GM10847 (cell line): ENCODE measurements around the gene CBX6.

ENCODE experiments used
- POLR2A ChIP-seq: IDR thresholded peaks from 2 replicates; pipeline ENCODE4 v1.6.1; 2011; ENCODE audit not compliant: insufficient read length; ENCODE audit errors: extremely low read depth

CBX6 gene

DNA sequence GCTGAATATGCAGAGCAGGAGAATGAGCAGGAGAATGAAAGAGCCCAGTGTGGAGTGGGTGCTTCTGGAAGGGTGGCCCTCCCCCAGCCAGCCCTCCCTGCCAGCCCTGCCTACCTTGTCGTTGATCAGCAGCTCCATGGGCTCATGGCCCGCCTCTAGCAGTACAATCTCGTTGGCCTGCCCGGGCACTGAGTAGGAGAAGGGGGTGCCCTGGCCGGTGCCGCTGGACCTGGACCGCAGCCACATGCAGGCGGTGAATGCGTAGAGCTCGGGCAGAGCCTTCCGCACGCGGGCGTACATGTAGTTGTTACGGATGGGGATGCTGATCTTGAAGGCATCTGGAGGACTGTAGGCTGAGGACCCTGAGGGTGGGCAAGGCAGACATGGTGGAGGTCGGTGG is 45.6 kb downstream of the CBX6 start:
- TF ChIP-seq POLR2A, result no peak

DNA sequence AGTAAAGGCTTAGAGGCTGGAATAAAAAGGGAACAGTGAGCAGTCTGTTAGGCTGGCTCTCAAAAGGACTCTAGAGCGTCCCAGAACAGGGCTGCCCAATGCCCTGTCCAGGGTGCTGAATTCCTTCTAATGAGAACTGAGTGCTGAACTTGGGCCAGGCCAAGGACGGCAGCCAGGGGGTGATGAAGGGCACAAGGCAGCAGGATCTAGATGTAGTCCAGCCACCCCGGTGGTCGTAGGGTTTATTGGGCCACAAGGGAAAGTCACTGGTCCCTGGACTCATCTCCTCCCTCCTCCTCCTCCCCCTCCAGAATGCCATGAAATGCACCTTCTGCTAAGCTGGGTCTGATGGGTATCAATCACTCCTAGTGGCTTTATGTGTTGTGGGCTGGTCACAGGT is 47.4 kb downstream of the CBX6 start:
- no peak for TF ChIP-seq POLR2A

DNA sequence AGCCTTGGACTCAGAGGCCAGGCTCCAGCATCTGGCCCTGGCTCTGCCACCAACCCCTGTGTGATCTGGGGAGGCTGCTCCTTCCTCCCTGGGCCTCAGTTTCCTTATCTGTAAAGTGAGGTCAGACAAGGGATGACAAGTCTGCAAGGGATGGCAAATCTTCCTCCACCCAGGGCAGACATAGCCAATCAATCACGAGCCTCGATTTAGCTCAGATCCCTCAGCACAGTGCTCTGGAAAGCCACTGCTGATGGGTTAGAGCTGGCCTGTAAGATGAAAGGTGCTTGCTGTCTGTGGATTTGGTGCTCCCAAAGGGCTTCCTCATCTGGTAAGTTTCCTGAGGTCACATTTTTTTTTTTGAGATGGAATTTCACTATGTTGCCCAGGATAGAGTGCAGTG is 48.4 kb downstream of the CBX6 start:
- TF ChIP-seq POLR2A, result no peak

DNA sequence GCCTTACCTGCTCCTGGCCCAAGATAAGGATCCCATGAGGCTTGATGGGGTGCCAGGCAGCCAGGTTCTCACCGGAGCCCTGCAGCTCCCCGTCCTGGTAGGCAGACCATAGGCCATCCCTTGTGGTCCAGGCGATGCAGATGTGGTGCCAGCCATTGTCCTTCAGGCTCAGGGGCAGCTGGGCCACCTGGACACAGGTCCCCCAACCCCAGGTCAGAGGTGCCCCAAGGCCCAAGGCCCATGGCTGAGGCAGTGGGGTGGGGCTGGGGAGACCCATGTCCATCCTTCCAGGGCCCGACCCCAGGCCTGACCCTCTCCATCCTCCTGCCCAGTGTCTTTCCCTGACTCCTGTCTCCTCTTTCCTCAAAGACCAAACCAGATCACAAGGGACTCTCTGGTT is 48.9 kb downstream of the CBX6 start:
- no peak for TF ChIP-seq POLR2A

DNA sequence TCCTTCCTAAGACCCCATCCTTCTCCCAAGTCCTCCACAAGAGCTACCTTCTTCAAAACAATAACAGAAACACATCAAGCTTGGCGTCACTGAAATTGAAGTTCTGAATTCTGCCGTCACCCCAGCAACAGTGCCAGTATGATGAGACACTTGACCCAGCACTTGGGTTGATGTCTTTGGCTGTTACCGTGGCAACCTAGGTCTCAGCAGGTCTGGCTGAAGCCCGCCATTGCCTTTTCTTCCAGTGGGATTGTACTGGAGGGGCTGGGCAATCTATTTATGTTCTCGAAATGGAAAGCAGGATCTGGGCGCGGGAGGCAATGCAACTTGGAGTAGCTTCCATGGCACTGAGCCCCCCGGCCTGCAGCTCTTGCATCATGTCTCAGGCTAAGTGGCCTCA is 52.0 kb downstream of the CBX6 start:
- no peak for TF ChIP-seq POLR2A

DNA sequence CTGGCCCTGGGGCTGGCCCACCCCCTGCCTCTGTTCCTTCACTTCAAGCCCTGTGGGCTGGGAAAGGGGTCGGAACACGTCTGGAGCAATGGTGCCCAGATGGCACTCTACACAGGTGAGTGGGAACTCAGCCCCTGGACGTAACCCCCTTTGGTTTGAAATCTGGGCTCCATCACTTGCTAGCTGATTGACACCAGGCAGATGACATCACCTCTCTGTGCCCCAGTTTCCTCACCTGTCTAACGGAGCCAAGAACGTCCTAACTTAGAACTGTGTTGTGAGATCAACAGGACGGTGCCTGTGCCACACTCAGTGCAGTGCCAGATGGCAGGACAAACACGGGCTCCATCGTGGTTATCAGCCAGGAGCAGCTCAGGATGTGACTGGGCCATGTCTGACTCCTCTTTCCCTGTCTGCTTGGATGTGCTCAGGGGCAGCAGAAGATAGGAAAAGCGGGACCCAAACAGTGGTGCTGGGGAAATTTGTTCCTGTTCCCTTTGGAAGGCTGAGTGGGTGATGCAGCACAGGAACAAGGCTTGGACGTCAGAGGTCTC is 52.6 kb downstream of the CBX6 start:
- no peak for TF ChIP-seq POLR2A

DNA sequence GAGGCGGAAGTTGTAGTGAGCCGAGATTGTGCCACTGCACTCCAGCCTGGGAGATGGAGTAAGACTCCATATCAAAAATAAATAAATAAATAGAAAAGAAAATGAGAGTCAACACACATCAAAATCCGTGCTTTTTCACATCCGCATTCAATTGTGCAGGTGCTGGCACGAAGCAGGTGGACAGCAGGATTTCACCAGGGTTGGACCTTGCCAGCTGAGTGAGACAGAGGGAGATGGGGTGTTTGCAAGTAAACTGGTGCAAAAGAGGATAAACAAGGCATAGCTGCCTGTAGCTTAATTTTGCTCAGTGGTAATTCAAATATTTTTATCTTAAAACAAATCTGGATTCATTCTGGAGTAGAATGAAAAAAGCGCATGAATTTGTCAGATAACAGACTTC is 54.8 kb downstream of the CBX6 start:
- no peak for TF ChIP-seq POLR2A

DNA sequence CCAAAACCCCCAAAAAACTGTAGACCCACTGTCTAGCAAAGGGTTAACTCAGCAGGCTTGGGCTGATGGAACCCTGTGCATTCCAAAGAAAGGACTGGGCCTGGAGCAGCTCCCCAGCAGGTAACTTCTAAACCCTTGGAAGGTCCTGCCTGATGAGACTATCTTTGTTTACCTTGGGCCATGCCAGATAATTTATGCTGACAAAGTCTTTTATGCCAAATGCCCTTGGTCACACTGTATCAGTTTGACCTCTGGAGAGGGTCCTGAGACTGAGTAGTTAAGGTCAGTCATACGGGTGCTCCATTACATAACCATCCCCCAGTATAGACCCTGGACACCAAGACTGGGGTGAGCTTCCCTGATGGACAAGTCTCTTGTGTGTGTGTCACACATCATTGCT is 56.2 kb downstream of the CBX6 start:
- TF ChIP-seq POLR2A, result no peak
